CD4-positive, alpha-beta T cell treated with Interleukin-1 beta for 1 hour (primary cell): Measurements from ENCODE around the gene MAOA.
A peak's percentile ranks its signal among the peaks of the same experiment; 100 is the strongest.
"Not testable (repeated sequence)": the region's sequence is repeated elsewhere in the genome, so short reads cannot be mapped to it uniquely, and the experiment has no call there.

Experiments
- DNase-seq, 2 donors: peaks; one replicate each; pipeline ENCODE4 v3.0.0-alpha.2; 2020 to 2022

MAOA gene

DNA sequence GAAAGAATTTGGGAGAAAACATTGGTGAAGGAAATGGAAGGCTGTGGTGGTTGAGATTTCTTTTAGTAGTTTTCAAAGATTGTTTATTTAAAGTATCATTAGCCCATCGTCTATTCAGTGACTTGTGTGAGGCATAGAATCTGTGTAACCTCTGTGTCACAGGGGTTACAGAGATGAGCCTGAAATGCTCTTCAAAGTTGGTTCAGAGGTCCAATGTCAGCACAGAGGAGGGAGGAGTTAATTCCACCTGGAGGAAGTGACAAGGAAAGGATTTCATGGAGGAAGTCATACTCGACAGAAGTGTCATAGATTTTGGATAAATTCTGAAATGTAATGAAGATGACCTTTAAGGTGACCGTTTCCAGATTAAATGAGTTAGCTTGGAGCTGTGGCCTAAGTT lies 8.2 kb downstream of the MAOA start:
- DNase-seq, result no peak

DNA sequence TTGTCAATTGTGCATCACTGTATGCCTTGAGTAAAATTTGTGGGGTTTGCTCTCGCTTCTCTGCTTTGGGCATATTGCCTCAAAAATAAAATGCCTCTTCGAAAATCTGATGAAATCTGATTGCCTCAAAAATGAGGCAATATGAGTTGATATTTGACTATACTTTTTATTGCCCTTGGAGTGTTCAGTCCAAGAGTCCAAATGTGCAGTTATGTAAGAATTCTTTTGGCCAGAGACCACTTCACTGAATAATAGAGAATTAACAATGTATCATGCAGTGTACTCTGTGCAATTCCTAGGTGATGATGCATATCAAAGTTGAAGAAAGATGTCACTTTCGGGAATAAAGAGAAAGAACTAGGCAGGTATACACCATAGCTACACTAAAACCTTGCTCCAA lies 8.6 kb downstream of the MAOA start:
- DNase-seq, result no peak

DNA sequence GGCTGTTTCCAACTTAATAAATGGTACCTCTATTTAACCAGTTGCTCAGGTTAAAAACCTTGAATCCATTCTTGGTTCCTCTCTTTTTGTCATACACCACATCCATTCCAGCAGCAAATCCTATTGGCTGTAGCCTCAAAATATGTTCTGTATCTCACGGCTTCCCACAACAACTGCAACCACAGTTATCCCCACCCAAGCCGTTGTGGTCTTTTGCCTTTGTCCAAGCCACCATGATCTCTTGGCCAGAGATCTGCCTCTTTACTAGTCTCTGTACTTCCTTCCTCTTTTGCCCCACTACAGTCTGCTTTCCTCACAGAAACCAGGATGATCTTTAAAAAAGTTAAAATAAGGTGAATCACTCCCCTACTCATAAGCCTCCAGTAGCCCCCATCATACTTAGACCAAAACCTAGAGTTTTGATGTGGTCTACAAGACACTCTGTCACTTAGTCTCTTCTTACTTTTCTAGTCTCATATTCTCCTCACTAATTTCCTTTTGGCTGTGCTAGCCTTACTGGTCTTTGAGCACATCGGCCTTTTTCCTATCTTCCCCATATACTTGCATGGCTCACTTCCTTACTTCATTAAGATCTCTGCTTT lies 10.3 kb downstream of the MAOA start:
- no peak for DNase-seq

- not testable (repeated sequence) for DNase-seq
These were observed 20.0 kb downstream of the MAOA start for GRCh38 chrX:43675965-43676628.

GRCh38 chrX:43676971-43677572 lies 21.0 kb downstream of the MAOA start:
- DNase-seq, result peak; percentile 10 to 27

- no peak for DNase-seq
These were observed 21.9 kb downstream of the MAOA start for GRCh38 chrX:43677993-43678392.

DNA sequence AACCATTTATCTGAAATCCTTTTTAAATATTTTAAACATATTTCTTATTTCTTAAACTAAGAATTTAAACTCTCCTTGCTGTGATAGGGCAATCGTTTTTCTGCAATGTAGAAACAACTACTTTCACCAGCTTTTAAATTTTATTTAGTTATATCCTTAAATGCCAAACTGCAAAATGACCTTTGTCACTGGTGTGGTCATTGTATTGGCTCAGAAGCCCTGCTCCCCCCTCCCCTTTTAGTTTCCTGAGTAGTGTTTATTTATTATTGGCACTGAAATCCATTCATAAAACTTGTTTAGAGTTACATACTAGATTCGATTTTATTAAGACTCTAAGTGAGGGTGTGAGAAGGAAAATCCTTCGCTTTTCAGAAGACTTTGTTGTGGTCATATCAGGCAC lies 23.0 kb downstream of the MAOA start:
- DNase-seq, result no peak

GRCh38 chrX:43679778-43680177 lies 23.7 kb downstream of the MAOA start:
- DNase-seq, result no peak

DNA sequence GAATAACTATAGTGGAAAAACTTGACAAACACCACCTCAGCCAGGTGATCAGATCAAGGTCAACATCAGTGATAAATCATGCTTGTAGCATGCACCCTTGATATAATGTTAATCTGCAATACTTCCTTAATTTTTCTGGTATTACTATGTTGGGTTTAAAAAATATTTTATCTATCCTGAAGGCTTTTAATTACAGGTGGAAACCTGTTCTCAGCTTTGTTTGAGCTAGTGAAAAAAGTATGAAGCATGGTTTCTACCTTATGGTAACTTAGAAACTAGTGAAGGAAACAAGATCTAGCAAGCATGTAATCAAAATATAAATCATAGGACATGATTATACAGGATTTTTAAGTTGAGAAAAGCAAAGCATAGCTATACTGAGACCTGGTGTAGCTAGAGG lies 26.6 kb downstream of the MAOA start:
- no peak for DNase-seq

- DNase-seq, result no peak
These were observed 29.1 kb downstream of the MAOA start for GRCh38 chrX:43685221-43685620.

DNA sequence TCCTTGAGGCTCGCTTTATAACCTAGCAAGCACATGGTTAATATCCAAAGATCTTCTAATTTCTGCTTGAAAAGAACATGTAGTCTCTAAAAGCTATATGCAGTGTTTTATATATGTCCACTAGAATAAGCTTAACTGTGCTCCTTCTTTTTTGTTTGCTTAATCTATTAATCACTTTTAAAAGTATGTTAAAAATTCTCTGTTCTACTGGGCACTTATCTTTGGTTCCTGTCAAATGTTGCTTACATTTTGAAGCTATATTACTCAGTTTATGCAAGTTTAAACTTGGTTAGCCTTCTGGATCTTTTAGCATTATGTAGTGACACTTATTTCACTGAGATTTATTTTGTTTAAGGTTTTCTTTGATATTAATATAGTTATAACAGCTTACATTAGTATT lies 32.5 kb downstream of the MAOA start:
- DNase-seq, result no peak

GRCh38 chrX:43693602-43694406 lies 37.7 kb downstream of the MAOA start:
- no peak for DNase-seq

DNA sequence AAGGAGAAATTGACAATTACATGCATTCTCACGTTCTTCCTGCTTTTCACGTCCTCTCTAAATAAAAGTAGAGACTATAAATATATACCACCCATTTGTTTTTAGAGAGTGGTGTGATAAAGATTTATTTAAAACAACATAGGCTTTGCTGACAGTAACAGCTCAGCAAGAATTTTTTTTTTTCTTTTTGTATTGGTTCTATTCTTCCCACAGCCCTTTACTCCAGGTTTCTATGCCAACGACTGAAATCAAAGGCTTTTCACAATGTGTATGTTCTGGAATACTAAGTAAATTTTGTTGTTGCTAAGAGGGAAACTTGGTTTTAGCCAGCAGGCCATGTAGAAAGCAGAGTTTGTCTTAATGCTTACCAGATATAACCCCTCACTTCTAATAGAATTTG lies 43.4 kb downstream of the MAOA start:
- DNase-seq, result no peak

GRCh38 chrX:43702079-43702524 lies 46.0 kb downstream of the MAOA start:
- no peak for DNase-seq

GRCh38 chrX:43702660-43703059 lies 46.6 kb downstream of the MAOA start:
- DNase-seq, result no peak

GRCh38 chrX:43703211-43703791 lies 47.2 kb downstream of the MAOA start:
- DNase-seq, result no peak

GRCh38 chrX:43706786-43707370 lies 50.8 kb downstream of the MAOA start:
- DNase-seq, result no peak

DNA sequence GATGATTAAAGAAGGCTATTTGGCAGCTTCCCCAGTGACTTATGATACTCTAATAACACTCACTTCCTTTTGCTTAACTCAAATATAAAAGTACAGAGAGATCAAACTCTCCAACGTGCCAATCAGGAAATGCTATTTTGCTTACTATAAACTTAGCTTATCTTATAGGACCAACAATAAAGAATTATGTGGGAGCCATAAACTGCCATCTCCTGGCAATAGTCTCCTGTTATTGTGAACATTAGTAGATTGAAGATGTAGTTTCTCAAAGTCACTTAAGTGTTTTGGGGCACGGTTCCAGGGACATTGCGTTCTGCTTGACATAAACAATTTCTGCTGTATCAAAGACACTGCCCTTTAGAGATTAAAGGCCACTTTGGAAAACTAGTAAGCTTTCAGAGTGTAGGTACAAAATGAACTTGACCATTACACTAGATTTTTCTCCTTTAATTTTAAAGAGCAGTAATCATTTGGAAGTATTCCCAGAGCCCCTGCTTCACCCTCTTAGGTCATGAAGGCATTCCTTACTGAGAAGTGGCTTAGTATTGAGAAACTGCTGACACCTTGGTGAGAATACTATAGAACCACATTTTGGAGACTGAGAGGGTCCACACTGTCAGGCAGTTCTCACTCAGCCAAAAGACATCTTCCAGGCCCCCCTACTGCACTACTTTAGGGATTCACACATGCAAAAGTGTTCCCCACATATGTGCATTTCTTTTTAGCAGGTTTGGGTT lies 51.9 kb downstream of the MAOA start:
- DNase-seq, result no peak

GRCh38 chrX:43716144-43716543 lies 60.0 kb downstream of the MAOA start:
- no peak for DNase-seq

DNA sequence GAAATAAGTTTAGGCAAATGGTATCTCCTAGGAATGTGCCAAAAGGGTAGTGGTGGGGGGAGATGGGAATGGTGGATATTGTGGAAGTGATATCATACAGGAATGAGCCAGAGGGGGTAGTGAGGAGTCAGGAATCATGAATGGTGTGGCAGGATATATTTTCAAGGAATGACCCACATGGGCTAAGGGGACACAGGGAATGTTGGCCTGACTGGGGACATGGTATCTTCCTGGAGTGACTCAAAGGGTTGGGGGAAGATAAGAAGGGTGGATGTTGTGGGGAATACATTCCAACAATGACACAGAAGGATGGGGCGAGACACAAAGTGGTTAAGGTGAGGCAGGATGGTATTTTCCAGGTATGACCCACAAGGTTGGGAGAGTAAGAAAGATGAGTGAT lies 60.6 kb downstream of the MAOA start:
- DNase-seq, result no peak

DNA sequence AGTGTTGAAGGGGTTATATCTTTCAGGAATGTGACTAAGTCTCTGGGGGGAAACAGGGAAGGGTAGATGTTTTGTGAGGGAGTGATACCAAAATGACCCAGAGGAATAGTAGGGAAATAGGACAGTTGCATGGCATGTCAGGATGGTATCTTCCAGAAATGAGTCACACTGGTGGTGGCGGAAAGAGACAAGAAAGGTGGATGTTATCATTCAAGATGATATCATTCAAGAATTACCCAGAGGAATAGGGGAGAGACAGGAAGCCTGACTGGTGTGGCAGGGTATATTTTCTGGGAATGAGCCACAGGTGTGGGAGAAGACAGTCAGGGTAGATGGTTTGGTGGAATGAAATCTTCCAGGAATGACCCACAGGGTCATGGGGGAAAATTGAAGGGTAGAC lies 61.1 kb downstream of the MAOA start:
- no peak for DNase-seq

- no peak for DNase-seq
These were observed 62.0 kb downstream of the MAOA start for GRCh38 chrX:43718081-43718480.
